Ishikawa (cell line): ENCODE measurements around the gene AQR.

Source experiments
- EP300 ChIP-seq: IDR thresholded peaks from 2 replicates; pipeline ENCODE4 v1.6.1; 2012; ENCODE audit warnings: borderline replicate concordance
- FOXM1 ChIP-seq: IDR thresholded peaks from 2 replicates; pipeline ENCODE4 v1.6.1; 2012; ENCODE audit warnings: low read depth, borderline replicate concordance
- MAX ChIP-seq: IDR thresholded peaks from 2 replicates; pipeline ENCODE4 v1.6.1; 2012
- REST ChIP-seq: IDR thresholded peaks from 2 replicates; pipeline ENCODE4 v1.6.1; 2012; ENCODE audit warnings: low read depth, mild to moderate bottlenecking

GRCh38 chr15:34818526-34818925 lies 151.0 kb downstream of the AQR start:
- TF ChIP-seq REST (no peak), MAX (no peak), FOXM1 (no peak), EP300 (no peak)
